HL-60 (cell line): ENCODE measurements around the gene SLC12A7.

Experiments
- GABPA ChIP-seq: IDR thresholded peaks from 2 replicates; pipeline ENCODE4 v1.6.1; 2012; ENCODE audit warnings: low read depth
- POLR2AphosphoS5 ChIP-seq: IDR thresholded peaks from 2 replicates; pipeline ENCODE4 v1.6.1; 2012; ENCODE audit warnings: low read depth
- SPI1 ChIP-seq: IDR thresholded peaks from 2 replicates; pipeline ENCODE4 v1.6.1; 2012; ENCODE audit warnings: low read depth, mild to moderate bottlenecking, borderline replicate concordance
- TF ChIP-seq, protein P1 (sequence below): IDR thresholded peaks from one replicate; pipeline ENCODE4 v1.5.1; 2011; ENCODE audit warnings: low read length, control low read depth, inconsistent platforms; ENCODE audit not compliant: insufficient read depth
- TF ChIP-seq, protein P2 (sequence below): IDR thresholded peaks from 2 replicates; pipeline ENCODE4 v1.6.1; 2012; ENCODE audit warnings: low read depth; ENCODE audit not compliant: insufficient replicate concordance

GRCh38 chr5:1012900-1013237 is 99.0 kb downstream of the SLC12A7 start:
- TF ChIP-seq, protein P1, sequence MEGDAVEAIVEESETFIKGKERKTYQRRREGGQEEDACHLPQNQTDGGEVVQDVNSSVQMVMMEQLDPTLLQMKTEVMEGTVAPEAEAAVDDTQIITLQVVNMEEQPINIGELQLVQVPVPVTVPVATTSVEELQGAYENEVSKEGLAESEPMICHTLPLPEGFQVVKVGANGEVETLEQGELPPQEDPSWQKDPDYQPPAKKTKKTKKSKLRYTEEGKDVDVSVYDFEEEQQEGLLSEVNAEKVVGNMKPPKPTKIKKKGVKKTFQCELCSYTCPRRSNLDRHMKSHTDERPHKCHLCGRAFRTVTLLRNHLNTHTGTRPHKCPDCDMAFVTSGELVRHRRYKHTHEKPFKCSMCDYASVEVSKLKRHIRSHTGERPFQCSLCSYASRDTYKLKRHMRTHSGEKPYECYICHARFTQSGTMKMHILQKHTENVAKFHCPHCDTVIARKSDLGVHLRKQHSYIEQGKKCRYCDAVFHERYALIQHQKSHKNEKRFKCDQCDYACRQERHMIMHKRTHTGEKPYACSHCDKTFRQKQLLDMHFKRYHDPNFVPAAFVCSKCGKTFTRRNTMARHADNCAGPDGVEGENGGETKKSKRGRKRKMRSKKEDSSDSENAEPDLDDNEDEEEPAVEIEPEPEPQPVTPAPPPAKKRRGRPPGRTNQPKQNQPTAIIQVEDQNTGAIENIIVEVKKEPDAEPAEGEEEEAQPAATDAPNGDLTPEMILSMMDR: no peak
- TF ChIP-seq, protein P2, sequence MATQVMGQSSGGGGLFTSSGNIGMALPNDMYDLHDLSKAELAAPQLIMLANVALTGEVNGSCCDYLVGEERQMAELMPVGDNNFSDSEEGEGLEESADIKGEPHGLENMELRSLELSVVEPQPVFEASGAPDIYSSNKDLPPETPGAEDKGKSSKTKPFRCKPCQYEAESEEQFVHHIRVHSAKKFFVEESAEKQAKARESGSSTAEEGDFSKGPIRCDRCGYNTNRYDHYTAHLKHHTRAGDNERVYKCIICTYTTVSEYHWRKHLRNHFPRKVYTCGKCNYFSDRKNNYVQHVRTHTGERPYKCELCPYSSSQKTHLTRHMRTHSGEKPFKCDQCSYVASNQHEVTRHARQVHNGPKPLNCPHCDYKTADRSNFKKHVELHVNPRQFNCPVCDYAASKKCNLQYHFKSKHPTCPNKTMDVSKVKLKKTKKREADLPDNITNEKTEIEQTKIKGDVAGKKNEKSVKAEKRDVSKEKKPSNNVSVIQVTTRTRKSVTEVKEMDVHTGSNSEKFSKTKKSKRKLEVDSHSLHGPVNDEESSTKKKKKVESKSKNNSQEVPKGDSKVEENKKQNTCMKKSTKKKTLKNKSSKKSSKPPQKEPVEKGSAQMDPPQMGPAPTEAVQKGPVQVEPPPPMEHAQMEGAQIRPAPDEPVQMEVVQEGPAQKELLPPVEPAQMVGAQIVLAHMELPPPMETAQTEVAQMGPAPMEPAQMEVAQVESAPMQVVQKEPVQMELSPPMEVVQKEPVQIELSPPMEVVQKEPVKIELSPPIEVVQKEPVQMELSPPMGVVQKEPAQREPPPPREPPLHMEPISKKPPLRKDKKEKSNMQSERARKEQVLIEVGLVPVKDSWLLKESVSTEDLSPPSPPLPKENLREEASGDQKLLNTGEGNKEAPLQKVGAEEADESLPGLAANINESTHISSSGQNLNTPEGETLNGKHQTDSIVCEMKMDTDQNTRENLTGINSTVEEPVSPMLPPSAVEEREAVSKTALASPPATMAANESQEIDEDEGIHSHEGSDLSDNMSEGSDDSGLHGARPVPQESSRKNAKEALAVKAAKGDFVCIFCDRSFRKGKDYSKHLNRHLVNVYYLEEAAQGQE: no peak
- no peak for TF ChIP-seq POLR2AphosphoS5
- no peak for TF ChIP-seq GABPA
- no peak for TF ChIP-seq SPI1
